BLaER1 (cell line): ENCODE data around the gene TMEM41B.
"Not testable (repeated sequence)": the region's sequence is repeated elsewhere in the genome, so short reads cannot be mapped to it uniquely, and the experiment has no call there.

Experiments
- H3K27ac ChIP-seq: shearing (Covaris generic); formaldehyde crosslinking; 2 replicates; pipeline ENCODE4 v1.8.1; 2022
- H3K27me3 ChIP-seq: shearing (Covaris generic); formaldehyde crosslinking; 2 replicates; pipeline ENCODE4 v1.8.1; 2022
- H3K36me3 ChIP-seq: shearing (Covaris generic); formaldehyde crosslinking; 2 replicates; pipeline ENCODE4 v1.8.1; 2022
- H3K4me1 ChIP-seq: shearing (Covaris generic); formaldehyde crosslinking; 2 replicates; pipeline ENCODE4 v1.8.1; 2022
- H3K4me2 ChIP-seq: shearing (Covaris generic); formaldehyde crosslinking; 2 replicates; pipeline ENCODE4 v1.8.1; 2022
- H3K4me3 ChIP-seq: shearing (Covaris generic); formaldehyde crosslinking; 2 replicates; pipeline ENCODE4 v1.8.1; 2022
- H3K9ac ChIP-seq: shearing (Covaris generic); formaldehyde crosslinking; 2 replicates; pipeline ENCODE4 v1.8.1; 2022
- H3K9me3 ChIP-seq: shearing (Covaris generic); formaldehyde crosslinking; 2 replicates; pipeline ENCODE4 v1.8.1; 2022
- H4K20me1 ChIP-seq: shearing (Covaris generic); formaldehyde crosslinking; 2 replicates; pipeline ENCODE4 v1.8.1; 2022
- Cebpa-rat ChIP-seq: shearing (Covaris generic); IDR thresholded peaks from 2 replicates; pipeline ENCODE4 v1.8.1; 2022

The TMEM41B gene

DNA sequence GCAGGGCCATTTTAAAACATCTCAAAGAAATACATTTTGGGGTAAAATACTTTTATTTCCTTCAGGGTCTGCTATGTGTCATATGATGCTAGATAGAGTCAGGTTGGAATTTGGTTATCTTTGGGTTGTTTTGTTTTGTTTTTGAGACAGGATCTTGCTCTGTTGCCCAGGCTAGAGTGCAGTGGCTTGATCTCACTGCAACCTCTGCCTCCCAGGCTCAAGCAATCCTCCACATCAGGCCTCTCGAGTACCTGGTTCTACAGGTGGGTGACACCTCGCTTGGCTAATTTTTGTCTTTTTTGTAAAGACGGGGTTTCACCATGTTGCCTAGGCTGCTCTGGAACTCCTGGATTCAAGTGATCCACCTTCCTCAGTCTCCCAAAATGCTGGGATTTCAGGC is 66.5 kb downstream of the TMEM41B start:
- no peak overlapping the region for H3K4me2 ChIP-seq
- peaks cover 43% of the 10 kb centered on the region for H3K4me1 ChIP-seq
- no peaks in the 10 kb centered on the region for H3K9me3 ChIP-seq
- H3K27me3 ChIP-seq = no peaks in the 10 kb centered on the region
- no peak overlapping the region for H3K9ac ChIP-seq
- peaks cover 96% of the 10 kb centered on the region for H4K20me1 ChIP-seq
- H3K4me3 ChIP-seq = no peak overlapping the region
- no peak for TF ChIP-seq Cebpa-rat
- H3K27ac ChIP-seq = no peak overlapping the region
- H3K36me3 ChIP-seq = no peaks in the 10 kb centered on the region

- not testable (repeated sequence) for H3K27me3 ChIP-seq, H3K4me2 ChIP-seq, H3K4me3 ChIP-seq, H3K27ac ChIP-seq, H3K9ac ChIP-seq
- H3K36me3 ChIP-seq = peaks cover 38% of the 10 kb centered on the region
- H3K9me3 ChIP-seq = peaks cover 33% of the 10 kb centered on the region
- peaks cover 70% of the 10 kb centered on the region for H4K20me1 ChIP-seq
- H3K4me1 ChIP-seq = peaks cover 30% of the 10 kb centered on the region
These were observed 78.2 kb downstream of the TMEM41B start for GRCh38 chr11:9236242-9236641.

- H4K20me1 ChIP-seq = peaks cover 72% of the 10 kb centered on the region
- no peaks in the 10 kb centered on the region for H3K27me3 ChIP-seq
- peak overlapping the region; percentile 62; the same call in 1 of the 2 replicates for H3K4me2 ChIP-seq
- no peak overlapping the region for H3K27ac ChIP-seq
- peaks cover 31% of the 10 kb centered on the region for H3K4me1 ChIP-seq
- peaks cover 27% of the 10 kb centered on the region for H3K9me3 ChIP-seq
- H3K4me3 ChIP-seq = no peak overlapping the region
- H3K36me3 ChIP-seq = peaks cover 25% of the 10 kb centered on the region
- TF ChIP-seq Cebpa-rat = no peak
- H3K9ac ChIP-seq = no peak overlapping the region
These were observed 81.9 kb downstream of the TMEM41B start for GRCh38 chr11:9232482-9232881.

DNA sequence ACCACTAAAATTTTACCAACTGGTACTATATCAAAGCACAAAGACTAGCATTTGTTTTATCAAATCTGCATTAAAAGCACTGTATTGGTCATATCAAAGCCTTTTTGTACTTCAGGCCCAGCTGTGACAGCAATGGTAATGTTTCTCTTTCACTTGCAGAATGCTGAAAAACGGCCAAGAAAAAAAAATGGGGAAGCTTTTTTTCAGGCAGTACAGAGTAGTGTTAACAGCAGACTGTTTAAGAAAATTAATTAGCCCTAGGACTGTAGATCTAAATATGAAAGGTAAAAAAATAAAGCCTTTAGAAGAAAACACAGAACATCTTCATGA is 82.6 kb downstream of the TMEM41B start:
- Histone ChIP-seq H3K4me2 (peak overlapping the region; percentile 62), H3K9me3 (peaks cover 22% of the 10 kb centered on the region), H4K20me1 (peaks cover 73% of the 10 kb centered on the region), H3K4me3 (no peak overlapping the region), H3K27me3 (no peaks in the 10 kb centered on the region), H3K4me1 (peaks cover 26% of the 10 kb centered on the region), H3K9ac (no peak overlapping the region), H3K27ac (no peak overlapping the region), H3K36me3 (peaks cover 29% of the 10 kb centered on the region)
- no peak for TF ChIP-seq Cebpa-rat
